ENCODE results near the gene SART3.
A peak's percentile ranks its signal among the peaks of the same experiment; 100 is the strongest.
"Not testable (repeated sequence)": the region's sequence is repeated elsewhere in the genome, so short reads cannot be mapped to it uniquely, and the experiment has no call there.

Gene SART3

GRCh38 chr12:108498136-108498535, 62.8 kb downstream of the SART3 start:
- no peaks in the 10 kb centered on the region for H3K36me3 ChIP-seq (ENCODE audit: control insufficient read depth, insufficient read depth, low read length)
- H3K9ac ChIP-seq = no peak overlapping the region
- no peak overlapping the region for H2AFZ ChIP-seq
- no peak overlapping the region for H3K4me3 ChIP-seq (ENCODE audit: low read depth, low read length)
- no peaks in the 10 kb centered on the region for H3K4me1 ChIP-seq
- no peaks in the 10 kb centered on the region for H3K9me3 ChIP-seq (ENCODE audit: control insufficient read depth, low read length)
- TF ChIP-seq CTCF (IDR thresholded peaks at IDR 0.05) = no peak
- no peak overlapping the region for H3K4me2 ChIP-seq (ENCODE audit: low read length)
- no peaks in the 10 kb centered on the region for H3K27me3 ChIP-seq (ENCODE audit: control insufficient read depth, insufficient read depth, low read length)
- no peaks in the 10 kb centered on the region for H3K79me2 ChIP-seq
- H3K27ac ChIP-seq = no peak overlapping the region

DNA sequence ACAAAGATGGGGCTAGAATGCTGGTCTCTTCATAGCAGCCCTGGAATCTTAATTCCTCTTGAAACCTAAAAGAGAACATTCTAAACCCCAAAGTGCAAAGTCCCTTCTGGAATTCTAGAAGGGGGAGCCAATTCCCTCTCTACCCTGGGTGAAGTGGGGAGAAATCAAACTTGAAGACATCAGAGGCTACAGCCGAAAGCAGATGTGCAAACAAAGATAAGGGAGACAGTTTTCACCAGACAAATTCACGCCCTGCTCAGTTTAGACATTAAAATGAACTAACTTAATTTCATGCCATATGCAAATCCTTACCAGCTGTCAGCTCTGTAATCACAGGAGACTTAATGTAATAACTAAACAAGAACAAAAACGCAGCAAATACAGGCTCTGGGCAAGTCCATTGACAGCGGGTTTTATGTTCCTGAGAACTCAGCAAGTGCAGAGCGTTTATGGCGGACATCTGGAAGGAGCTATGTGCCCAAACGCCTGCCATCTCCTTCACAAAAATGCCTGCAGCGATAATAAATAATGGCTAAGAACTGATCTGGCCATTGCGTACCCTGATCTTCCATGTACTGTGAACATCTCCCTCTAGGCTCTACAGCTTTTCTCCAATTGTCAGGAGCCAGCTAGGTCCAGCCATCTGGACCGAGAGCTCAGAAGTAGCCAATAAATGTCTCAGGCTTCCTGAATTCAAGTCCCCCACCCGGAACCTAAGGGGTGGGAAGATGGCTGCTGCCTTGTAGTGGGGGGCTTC, 65.0 kb downstream of the SART3 start:
- no peak overlapping the region for H2AFZ ChIP-seq
- H3K4me2 ChIP-seq (ENCODE audit: low read length) = no peak overlapping the region
- H3K4me3 ChIP-seq (ENCODE audit: low read depth, low read length) = no peak overlapping the region
- H3K36me3 ChIP-seq (ENCODE audit: control insufficient read depth, insufficient read depth, low read length) = no peaks in the 10 kb centered on the region
- H3K27ac ChIP-seq = no peak overlapping the region
- no peaks in the 10 kb centered on the region for H3K79me2 ChIP-seq
- no peaks in the 10 kb centered on the region for H3K27me3 ChIP-seq (ENCODE audit: control insufficient read depth, insufficient read depth, low read length)
- no peak overlapping the region for H3K9ac ChIP-seq
- no peak for TF ChIP-seq CTCF (IDR thresholded peaks at IDR 0.05)
- no peaks in the 10 kb centered on the region for H3K4me1 ChIP-seq
- no peaks in the 10 kb centered on the region for H3K9me3 ChIP-seq (ENCODE audit: control insufficient read depth, low read length)

DNA sequence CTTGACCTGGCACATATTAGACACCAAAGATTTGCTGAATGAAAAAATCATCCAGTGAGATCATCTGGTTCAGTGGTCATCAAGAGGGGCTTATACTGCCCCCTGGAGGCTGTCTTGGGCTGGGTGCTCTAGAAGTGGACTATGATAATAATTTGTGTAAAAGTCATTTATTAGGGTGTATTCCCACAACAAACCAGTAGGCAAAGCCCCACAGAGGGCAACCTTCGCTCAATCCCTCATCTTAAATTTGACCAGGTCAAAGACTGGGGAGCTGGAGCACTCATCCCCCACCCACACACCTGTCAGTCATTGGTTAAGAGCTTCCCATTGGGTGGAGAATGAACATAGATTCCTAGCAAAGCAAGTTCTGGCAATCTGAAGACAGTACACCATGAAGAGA, 65.9 kb downstream of the SART3 start:
- H3K79me2 ChIP-seq = no peaks in the 10 kb centered on the region
- no peak overlapping the region for H3K27ac ChIP-seq
- no peak overlapping the region for H3K4me3 ChIP-seq (ENCODE audit: low read depth, low read length)
- no peaks in the 10 kb centered on the region for H3K36me3 ChIP-seq (ENCODE audit: control insufficient read depth, insufficient read depth, low read length)
- H3K27me3 ChIP-seq (ENCODE audit: control insufficient read depth, insufficient read depth, low read length) = no peaks in the 10 kb centered on the region
- H3K4me1 ChIP-seq = no peaks in the 10 kb centered on the region
- H2AFZ ChIP-seq = no peak overlapping the region
- H3K4me2 ChIP-seq (ENCODE audit: low read length) = no peak overlapping the region
- no peak overlapping the region for H3K9ac ChIP-seq
- no peaks in the 10 kb centered on the region for H3K9me3 ChIP-seq (ENCODE audit: control insufficient read depth, low read length)
- peak; percentile 42 for TF ChIP-seq CTCF (IDR thresholded peaks at IDR 0.05)

DNA sequence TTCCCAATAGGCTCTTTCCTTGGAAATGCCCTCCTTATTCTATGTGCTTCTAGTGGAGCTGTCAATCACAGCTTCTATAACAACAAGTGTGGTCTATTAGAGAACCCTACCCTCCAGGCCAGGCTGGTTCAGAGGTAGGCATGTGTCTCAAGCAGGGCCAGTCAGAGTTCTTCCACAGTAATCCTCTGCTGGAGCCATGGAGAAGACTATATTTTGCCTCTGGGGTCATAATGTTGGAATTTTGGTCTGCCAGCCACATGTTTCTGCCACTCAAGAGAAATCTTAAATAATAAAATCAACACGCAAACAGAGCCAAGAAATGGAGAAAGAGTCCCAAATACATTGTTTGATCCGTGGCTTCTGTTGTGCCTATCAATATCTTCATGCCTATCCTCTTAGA, 69.7 kb downstream of the SART3 start:
- H3K79me2 ChIP-seq = no peaks in the 10 kb centered on the region
- no peaks in the 10 kb centered on the region for H3K9me3 ChIP-seq (ENCODE audit: control insufficient read depth, low read length)
- H3K4me1 ChIP-seq = no peaks in the 10 kb centered on the region
- H2AFZ ChIP-seq = no peak overlapping the region
- no peak overlapping the region for H3K4me2 ChIP-seq (ENCODE audit: low read length)
- H3K36me3 ChIP-seq (ENCODE audit: control insufficient read depth, insufficient read depth, low read length) = no peaks in the 10 kb centered on the region
- no peak for TF ChIP-seq CTCF (IDR thresholded peaks at IDR 0.05)
- H3K4me3 ChIP-seq (ENCODE audit: low read depth, low read length) = no peak overlapping the region
- H3K9ac ChIP-seq = no peak overlapping the region
- H3K27ac ChIP-seq = no peak overlapping the region
- no peaks in the 10 kb centered on the region for H3K27me3 ChIP-seq (ENCODE audit: control insufficient read depth, insufficient read depth, low read length)

DNA sequence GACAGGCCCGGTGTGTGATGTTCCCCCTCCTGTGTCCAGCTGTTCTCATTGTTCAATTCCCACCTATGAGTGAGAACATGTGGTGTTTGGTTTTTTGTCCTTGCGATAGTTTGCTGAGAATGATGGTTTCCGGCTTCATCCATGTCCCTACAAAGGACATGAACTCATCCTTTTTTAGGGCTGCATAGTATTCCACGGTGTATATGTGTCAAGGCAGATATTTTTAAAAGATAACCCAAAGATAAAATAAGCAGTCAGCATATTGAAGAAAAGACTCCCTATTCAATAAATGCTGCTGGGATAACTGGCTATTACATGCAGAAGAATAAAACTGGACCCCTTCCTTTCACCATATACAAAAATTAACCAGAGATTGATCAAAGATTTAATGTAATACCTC, 73.9 kb downstream of the SART3 start:
- H3K4me3 ChIP-seq (ENCODE audit: low read depth, low read length); H3K36me3 ChIP-seq (ENCODE audit: control insufficient read depth, insufficient read depth, low read length); H3K4me2 ChIP-seq (ENCODE audit: low read length); H3K9me3 ChIP-seq (ENCODE audit: control insufficient read depth, low read length); H3K4me1 ChIP-seq; H3K27me3 ChIP-seq (ENCODE audit: control insufficient read depth, insufficient read depth, low read length); H3K9ac ChIP-seq; H3K79me2 ChIP-seq; H2AFZ ChIP-seq; H3K27ac ChIP-seq: not testable (repeated sequence)

DNA sequence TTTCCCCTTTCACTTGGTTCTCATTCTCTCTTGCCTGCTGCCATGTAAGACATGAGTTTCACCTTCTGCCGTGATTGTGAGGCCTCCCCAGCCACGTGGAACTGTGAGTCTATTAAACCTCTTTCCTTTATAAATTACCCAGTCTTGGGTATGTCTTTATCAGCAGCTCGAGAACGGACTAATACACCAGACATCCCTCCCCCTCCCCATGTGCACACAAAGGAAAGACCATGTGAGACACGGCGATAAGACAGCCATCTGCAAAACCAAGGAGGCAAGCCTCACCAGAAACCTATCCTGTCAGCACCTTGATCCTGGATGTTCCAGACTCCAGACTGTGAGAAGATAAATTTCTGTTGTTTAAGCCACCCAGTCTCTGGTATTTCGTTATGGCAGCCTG, 75.6 kb downstream of the SART3 start:
- H3K4me1 ChIP-seq; H3K36me3 ChIP-seq (ENCODE audit: control insufficient read depth, insufficient read depth, low read length); H3K9me3 ChIP-seq (ENCODE audit: control insufficient read depth, low read length); H3K27me3 ChIP-seq (ENCODE audit: control insufficient read depth, insufficient read depth, low read length); H3K4me2 ChIP-seq (ENCODE audit: low read length); H3K9ac ChIP-seq; H3K27ac ChIP-seq; H3K4me3 ChIP-seq (ENCODE audit: low read depth, low read length); H2AFZ ChIP-seq; H3K79me2 ChIP-seq: not testable (repeated sequence)

All from parathyroid adenoma (tissue), 2 donors.